ENCODE data around the gene LINC01488.

LINC01488 gene

DNA sequence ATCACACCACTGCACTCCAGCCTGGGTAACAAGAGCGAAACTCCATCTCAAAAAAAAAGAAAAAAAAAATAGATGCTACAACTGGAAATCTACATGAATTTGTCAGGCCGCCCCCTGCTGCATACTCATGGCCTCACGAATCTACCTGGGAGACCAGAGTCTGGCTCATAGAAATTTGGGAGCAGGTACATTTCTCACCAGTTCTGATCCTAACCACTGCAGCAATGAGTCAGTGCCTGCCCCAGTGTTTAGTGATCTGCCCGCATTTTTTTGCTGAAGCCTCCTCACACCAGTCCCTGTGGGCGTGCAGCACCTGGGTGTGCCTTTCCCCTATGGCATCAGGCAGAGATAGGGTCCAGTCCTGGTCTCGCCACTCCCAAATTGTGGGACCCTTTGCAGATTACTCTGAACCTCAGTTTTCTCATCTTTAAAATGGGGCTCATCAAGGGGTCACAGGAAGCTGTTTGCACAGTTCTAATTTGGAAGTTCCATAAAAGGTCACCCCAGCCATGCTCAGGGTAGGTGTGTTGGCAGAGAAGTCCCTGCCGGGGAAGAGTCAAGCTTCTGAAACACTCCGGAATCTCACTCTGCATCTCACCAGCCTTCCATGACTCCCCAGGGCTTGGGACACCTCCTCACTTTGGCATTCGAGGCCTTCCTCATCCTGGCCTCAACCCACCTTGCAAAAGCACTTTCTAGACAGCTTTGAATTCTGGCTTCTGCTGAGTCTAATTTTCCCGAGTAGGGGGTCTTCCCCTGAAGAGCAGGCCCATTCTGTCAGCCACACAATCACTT, 39.3 kb upstream of the LINC01488 start:
- Histone ChIP-seq H3K4me1 (ENCODE audit: control insufficient read depth in 1 of 2, insufficient read depth in 2 of 2, low read length in 2 of 2) (peaks cover 32 to 47% of the 10 kb centered on the region in 2 experiments), H3K4ac (ENCODE audit: low read depth, low read length) (no peak overlapping the region), H2BK5ac (ENCODE audit: low read depth, low read length, poor library complexity) (peak overlapping the region; percentile 26), H4K91ac (ENCODE audit: low read depth, low read length) (no peak overlapping the region), H2BK12ac (ENCODE audit: low read length) (peak overlapping the region; percentile 12), H3K14ac (ENCODE audit: low read length) (no peak overlapping the region), H3K79me2 (ENCODE audit: control insufficient read depth, insufficient read depth, low read length, poor library complexity) (peaks cover 2% of the 10 kb centered on the region), H2BK120ac (ENCODE audit: insufficient read depth, low read length, poor library complexity) (no peak overlapping the region), H3K79me1 (ENCODE audit: low read length) (peaks cover 29% of the 10 kb centered on the region), H3K9ac (ENCODE audit: low read length) (no peak overlapping the region), H4K12ac (ENCODE audit: low read depth, low read length) (no peak overlapping the region), H3K18ac (ENCODE audit: low read length) (no peak overlapping the region), H3K27me3 (ENCODE audit: insufficient read depth, low read length) (no peaks in the 10 kb centered on the region), H3K27ac (ENCODE audit: low read depth, low read length) (peak overlapping the region; percentile 75), H2AK5ac (ENCODE audit: low read length) (no peak overlapping the region), H3K36me3 (ENCODE audit: control insufficient read depth in 1 of 2, insufficient read depth in 2 of 2, low read length in 2 of 2) (no peaks in the 10 kb centered on the region), H3K4me3 (ENCODE audit: low read depth, low read length) (no peak overlapping the region), H3K4me2 (ENCODE audit: low read length) (peak overlapping the region; percentile 36), H3K9me3 (ENCODE audit: insufficient read depth, low read depth, low read length) (no peaks in the 10 kb centered on the region), H3K23ac (ENCODE audit: low read length) (no peak overlapping the region), H4K8ac (ENCODE audit: low read depth, low read length) (peak overlapping the region; percentile 26), H2AFZ (ENCODE audit: insufficient read depth, low read length, poor library complexity) (no peak overlapping the region)
- WGBS (ENCODE audit: extremely low coverage, insufficient coverage, insufficient read length): no CpG with 5 or more reads among the region's 10 CpGs
- peak; percentile 87 to 90 for DNase-seq

- Histone ChIP-seq H3K4me2 (ENCODE audit: low read length) (peak overlapping the region; percentile 36), H3K14ac (ENCODE audit: low read length) (no peak overlapping the region), H2AFZ (ENCODE audit: insufficient read depth, low read length, poor library complexity) (no peak overlapping the region), H3K27ac (ENCODE audit: low read depth, low read length) (peak overlapping the region; percentile 75), H3K9me3 (ENCODE audit: insufficient read depth, low read depth, low read length) (no peaks in the 10 kb centered on the region), H2AK5ac (ENCODE audit: low read length) (no peak overlapping the region), H3K4me1 (ENCODE audit: control insufficient read depth in 1 of 2, insufficient read depth in 2 of 2, low read length in 2 of 2) (peaks cover 29 to 42% of the 10 kb centered on the region in 2 experiments), H3K4ac (ENCODE audit: low read depth, low read length) (no peak overlapping the region), H3K79me2 (ENCODE audit: control insufficient read depth, insufficient read depth, low read length, poor library complexity) (no peaks in the 10 kb centered on the region), H3K9ac (ENCODE audit: low read length) (no peak overlapping the region), H3K23ac (ENCODE audit: low read length) (no peak overlapping the region), H2BK120ac (ENCODE audit: insufficient read depth, low read length, poor library complexity) (no peak overlapping the region), H4K91ac (ENCODE audit: low read depth, low read length) (peak overlapping the region; percentile 38), H3K18ac (ENCODE audit: low read length) (peak overlapping the region; percentile 28), H2BK5ac (ENCODE audit: low read depth, low read length, poor library complexity) (peak overlapping the region; percentile 26), H4K8ac (ENCODE audit: low read depth, low read length) (peak overlapping the region; percentile 20), H3K36me3 (ENCODE audit: control insufficient read depth in 1 of 2, insufficient read depth in 2 of 2, low read length in 2 of 2) (no peaks in the 10 kb centered on the region), H3K27me3 (ENCODE audit: insufficient read depth, low read length) (no peaks in the 10 kb centered on the region), H3K79me1 (ENCODE audit: low read length) (peaks cover 24% of the 10 kb centered on the region), H3K4me3 (ENCODE audit: low read depth, low read length) (no peak overlapping the region), H2BK12ac (ENCODE audit: low read length) (no peak overlapping the region), H4K12ac (ENCODE audit: low read depth, low read length) (no peak overlapping the region)
- peak; percentile 40 to 54 for DNase-seq
- WGBS (ENCODE audit: extremely low coverage, insufficient coverage, insufficient read length): no CpG with 5 or more reads among the region's 10 CpGs
These were observed 38.7 kb upstream of the LINC01488 start for GRCh38 chr11:69442807-69443137.

DNA sequence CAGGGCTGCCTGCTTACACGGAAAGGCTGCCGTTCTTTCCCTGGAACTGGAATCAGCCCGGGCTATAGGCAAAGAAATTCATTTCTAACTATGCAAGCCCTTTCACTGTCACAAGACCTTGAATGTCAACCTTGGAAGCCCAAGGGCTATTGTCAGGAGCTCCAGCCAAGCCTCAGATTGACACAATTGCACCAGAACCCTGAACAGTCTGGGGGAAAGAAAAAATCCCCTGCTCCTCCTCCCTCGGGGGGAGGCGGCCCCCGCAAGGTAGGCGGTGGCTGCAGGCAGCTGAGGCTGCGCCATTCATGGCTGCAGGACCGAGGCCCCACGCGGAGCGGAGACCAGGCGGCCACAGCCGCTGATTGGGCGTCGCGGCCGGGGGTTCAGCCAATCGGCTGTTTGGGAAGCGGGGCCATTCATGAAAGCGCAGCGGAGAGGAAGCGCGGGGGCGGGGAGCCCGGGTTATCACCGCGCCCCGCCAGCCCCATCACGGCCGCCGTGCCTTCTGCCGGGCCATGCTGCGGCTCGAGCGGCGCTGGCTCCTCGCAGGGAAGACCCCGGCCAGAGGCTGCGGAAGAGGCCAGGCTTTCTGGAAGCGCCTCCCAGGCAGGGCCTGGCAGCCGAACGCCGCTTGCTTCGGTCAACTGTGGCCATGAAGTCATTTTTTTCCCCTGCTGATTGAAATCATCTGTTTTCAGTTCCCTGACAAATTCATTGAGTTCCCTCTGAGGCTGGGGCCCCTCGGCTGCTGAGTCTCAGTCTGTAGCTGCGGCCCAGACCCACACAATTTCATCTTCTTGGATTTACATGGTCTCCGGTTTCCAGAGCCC, 38.1 kb upstream of the LINC01488 start:
- WGBS (ENCODE audit: extremely low coverage, insufficient coverage, insufficient read length): no CpG with 5 or more reads among the region's 48 CpGs
- no peak overlapping the region for H3K4ac ChIP-seq (ENCODE audit: low read depth, low read length)

GRCh38 chr11:69443968-69444364, 37.5 kb upstream of the LINC01488 start:
- H3K27me3 ChIP-seq (ENCODE audit: insufficient read depth, low read length): no peaks in the 10 kb centered on the region
- peak overlapping the region; percentile 59 for H4K8ac ChIP-seq (ENCODE audit: low read depth, low read length)
- H3K23ac ChIP-seq (ENCODE audit: low read length): no peak overlapping the region
- H3K9ac ChIP-seq (ENCODE audit: low read length): no peak overlapping the region
- H3K4me1 ChIP-seq (ENCODE audit: control insufficient read depth in 1 of 2, insufficient read depth in 2 of 2, low read length in 2 of 2): peaks cover 26 to 35% of the 10 kb centered on the region in 2 experiments
- peak overlapping the region; percentile 60 for H3K27ac ChIP-seq (ENCODE audit: low read depth, low read length)
- H2AFZ ChIP-seq (ENCODE audit: insufficient read depth, low read length, poor library complexity): no peak overlapping the region
- H2BK5ac ChIP-seq (ENCODE audit: low read depth, low read length, poor library complexity): peak overlapping the region; percentile 35
- peak overlapping the region; percentile 75 for H4K91ac ChIP-seq (ENCODE audit: low read depth, low read length)
- no peak for DNase-seq
- peak overlapping the region; percentile 51 for H3K14ac ChIP-seq (ENCODE audit: low read length)
- no CpG with 5 or more reads among the region's 6 CpGs for WGBS (ENCODE audit: extremely low coverage, insufficient coverage, insufficient read length)
- H3K36me3 ChIP-seq (ENCODE audit: control insufficient read depth in 1 of 2, insufficient read depth in 2 of 2, low read length in 2 of 2): no peaks in the 10 kb centered on the region
- H2AK5ac ChIP-seq (ENCODE audit: low read length): no peak overlapping the region
- no peaks in the 10 kb centered on the region for H3K79me2 ChIP-seq (ENCODE audit: control insufficient read depth, insufficient read depth, low read length, poor library complexity)
- no peak overlapping the region for H2BK120ac ChIP-seq (ENCODE audit: insufficient read depth, low read length, poor library complexity)
- H3K79me1 ChIP-seq (ENCODE audit: low read length): peaks cover 16% of the 10 kb centered on the region
- H3K4me3 ChIP-seq (ENCODE audit: low read depth, low read length): no peak overlapping the region
- H3K4me2 ChIP-seq (ENCODE audit: low read length): peak overlapping the region; percentile 57
- no peak overlapping the region for H3K4ac ChIP-seq (ENCODE audit: low read depth, low read length)
- no peaks in the 10 kb centered on the region for H3K9me3 ChIP-seq (ENCODE audit: insufficient read depth, low read depth, low read length)
- H3K18ac ChIP-seq (ENCODE audit: low read length): no peak overlapping the region
- H4K12ac ChIP-seq (ENCODE audit: low read depth, low read length): no peak overlapping the region
- H2BK12ac ChIP-seq (ENCODE audit: low read length): peak overlapping the region; percentile 13

More for the DNA sequence above, 38.1 kb upstream of the LINC01488 start:
- Histone ChIP-seq H3K36me3 (ENCODE audit: control insufficient read depth in 1 of 2, insufficient read depth in 2 of 2, low read length in 2 of 2) (no peaks in the 10 kb centered on the region), H2AK5ac (ENCODE audit: low read length) (no peak overlapping the region), H2BK12ac (ENCODE audit: low read length) (peak overlapping the region; percentile 13), H3K27me3 (ENCODE audit: insufficient read depth, low read length) (no peaks in the 10 kb centered on the region), H3K18ac (ENCODE audit: low read length) (peak overlapping the region; percentile 28), H3K27ac (ENCODE audit: low read depth, low read length) (peak overlapping the region; percentile 75), H4K91ac (ENCODE audit: low read depth, low read length) (peak overlapping the region; percentile 75), H2BK5ac (ENCODE audit: low read depth, low read length, poor library complexity) (peak overlapping the region; percentile 35), H3K4me1 (ENCODE audit: control insufficient read depth in 1 of 2, insufficient read depth in 2 of 2, low read length in 2 of 2) (peaks cover 26 to 37% of the 10 kb centered on the region in 2 experiments), H3K79me2 (ENCODE audit: control insufficient read depth, insufficient read depth, low read length, poor library complexity) (no peaks in the 10 kb centered on the region), H3K9me3 (ENCODE audit: insufficient read depth, low read depth, low read length) (no peaks in the 10 kb centered on the region), H2BK120ac (ENCODE audit: insufficient read depth, low read length, poor library complexity) (peak overlapping the region; percentile 43), H3K14ac (ENCODE audit: low read length) (peak overlapping the region; percentile 51), H3K4me2 (ENCODE audit: low read length) (peak overlapping the region; percentile 57), H3K9ac (ENCODE audit: low read length) (no peak overlapping the region), H3K4me3 (ENCODE audit: low read depth, low read length) (no peak overlapping the region), H3K79me1 (ENCODE audit: low read length) (peaks cover 20% of the 10 kb centered on the region), H2AFZ (ENCODE audit: insufficient read depth, low read length, poor library complexity) (no peak overlapping the region), H3K23ac (ENCODE audit: low read length) (no peak overlapping the region), H4K8ac (ENCODE audit: low read depth, low read length) (peak overlapping the region; percentile 59), H4K12ac (ENCODE audit: low read depth, low read length) (peak overlapping the region; percentile 24)
- peak; percentile 42 to 54 for DNase-seq
